Measurements from ENCODE around the gene TM9SF1.

TM9SF1 gene

DNA sequence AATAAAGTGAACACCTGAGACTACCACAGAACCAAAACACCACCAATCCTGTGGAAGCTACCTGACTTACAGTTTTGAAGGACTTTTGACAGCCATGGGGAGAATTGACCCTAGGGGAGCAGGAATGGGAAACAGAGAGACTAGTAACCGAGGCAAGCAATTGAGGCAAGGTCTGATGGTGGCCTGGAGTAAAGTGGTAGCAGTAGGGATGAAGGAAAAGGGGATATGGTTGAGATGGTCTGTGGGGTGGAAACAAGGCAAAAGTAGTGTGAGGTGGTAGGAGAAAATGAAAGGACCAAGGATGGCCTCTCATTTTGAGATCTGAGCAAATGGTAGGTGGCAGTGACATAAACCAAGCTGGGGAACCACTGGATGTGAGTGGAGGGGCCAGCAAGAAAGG, 38.4 kb downstream of the TM9SF1 start:
- in situ Hi-C loops (cut with MboI; ENCODE audit: low sequenced_read_pairs), result no loop called here

DNA sequence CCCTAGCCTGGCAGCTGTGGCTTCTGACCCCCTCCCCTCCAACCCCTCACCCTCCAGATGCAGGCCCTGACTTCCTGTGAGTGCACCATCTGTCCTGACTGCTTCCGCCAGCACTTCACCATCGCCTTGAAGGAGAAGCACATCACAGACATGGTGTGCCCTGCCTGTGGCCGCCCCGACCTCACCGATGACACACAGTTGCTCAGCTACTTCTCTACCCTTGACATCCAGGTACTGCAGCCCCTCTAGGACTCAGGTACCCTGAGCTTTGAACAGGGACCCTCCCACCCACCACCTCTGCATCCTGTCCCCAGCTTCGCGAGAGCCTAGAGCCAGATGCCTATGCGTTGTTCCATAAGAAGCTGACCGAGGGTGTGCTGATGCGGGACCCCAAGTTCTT, 40.1 kb downstream of the TM9SF1 start:
- in situ Hi-C loops (cut with MboI; ENCODE audit: low sequenced_read_pairs), result no loop called here

DNA sequence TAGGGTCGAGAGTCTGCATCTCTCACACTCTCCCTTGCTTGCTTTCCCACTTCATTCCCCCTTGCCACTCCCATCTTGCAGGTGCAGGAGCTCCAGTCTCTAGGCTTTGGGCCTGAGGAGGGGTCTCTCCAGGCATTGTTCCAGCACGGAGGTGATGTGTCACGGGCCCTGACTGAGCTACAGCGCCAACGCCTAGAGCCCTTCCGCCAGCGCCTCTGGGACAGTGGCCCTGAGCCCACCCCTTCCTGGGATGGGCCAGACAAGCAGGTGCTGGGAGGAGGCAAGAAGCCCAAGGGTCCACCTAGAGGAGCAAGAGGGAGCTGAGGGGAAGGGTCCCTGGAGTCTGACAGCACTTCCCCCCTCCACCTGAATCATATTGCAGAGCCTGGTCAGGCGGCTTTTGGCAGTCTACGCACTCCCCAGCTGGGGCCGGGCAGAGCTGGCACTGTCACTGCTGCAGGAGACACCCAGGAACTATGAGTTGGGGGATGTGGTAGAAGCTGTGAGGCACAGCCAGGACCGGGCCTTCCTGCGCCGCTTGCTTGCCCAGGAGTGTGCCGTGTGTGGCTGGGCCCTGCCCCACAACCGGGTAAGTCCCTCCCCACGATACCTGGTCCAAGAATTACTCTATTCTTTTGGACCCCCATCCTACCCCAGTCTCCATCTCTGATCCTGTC, 43.7 kb downstream of the TM9SF1 start:
- in situ Hi-C loops (cut with MboI; ENCODE audit: low sequenced_read_pairs), result no loop called here

- in situ Hi-C loops (cut with MboI; ENCODE audit: low sequenced_read_pairs), result no loop called here
Measured at GRCh38 chr14:24150993-24151392, 44.2 kb downstream of the TM9SF1 start.

DNA sequence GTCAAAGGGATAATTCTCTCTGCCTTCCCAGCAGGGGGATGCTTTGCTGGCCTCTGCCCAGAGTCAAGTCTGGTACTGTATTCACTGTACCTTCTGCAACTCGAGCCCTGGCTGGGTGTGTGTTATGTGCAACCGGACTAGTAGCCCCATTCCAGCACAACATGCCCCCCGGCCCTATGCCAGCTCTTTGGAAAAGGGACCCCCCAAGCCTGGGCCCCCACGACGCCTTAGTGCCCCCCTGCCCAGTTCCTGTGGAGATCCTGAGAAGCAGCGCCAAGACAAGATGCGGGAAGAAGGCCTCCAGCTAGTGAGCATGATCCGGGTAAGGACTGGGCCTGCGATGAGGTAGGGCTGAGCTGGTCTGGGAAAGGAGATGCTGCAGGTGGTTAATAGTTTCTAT, 44.7 kb downstream of the TM9SF1 start:
- in situ Hi-C loops (cut with MboI; ENCODE audit: low sequenced_read_pairs), result no loop called here

DNA sequence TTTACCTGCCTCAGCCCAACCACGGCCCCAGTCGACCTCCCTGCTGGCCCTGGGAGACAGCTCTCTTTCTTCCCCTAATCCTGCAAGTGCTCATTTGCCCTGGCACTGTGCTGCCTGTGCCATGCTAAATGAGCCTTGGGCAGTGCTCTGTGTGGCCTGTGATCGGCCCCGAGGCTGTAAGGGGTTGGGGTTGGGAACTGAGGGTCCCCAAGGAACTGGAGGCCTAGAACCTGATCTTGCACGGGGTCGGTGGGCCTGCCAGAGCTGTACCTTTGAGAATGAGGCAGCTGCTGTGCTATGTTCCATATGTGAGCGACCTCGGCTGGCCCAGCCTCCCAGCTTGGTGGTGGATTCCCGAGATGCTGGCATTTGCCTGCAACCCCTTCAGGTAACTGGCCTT, 45.2 kb downstream of the TM9SF1 start:
- in situ Hi-C loops (cut with MboI; ENCODE audit: low sequenced_read_pairs), result no loop called here

- in situ Hi-C loops (cut with MboI; ENCODE audit: low sequenced_read_pairs), result no loop called here
Measured at GRCh38 chr14:24149302-24149969, 45.8 kb downstream of the TM9SF1 start.

DNA sequence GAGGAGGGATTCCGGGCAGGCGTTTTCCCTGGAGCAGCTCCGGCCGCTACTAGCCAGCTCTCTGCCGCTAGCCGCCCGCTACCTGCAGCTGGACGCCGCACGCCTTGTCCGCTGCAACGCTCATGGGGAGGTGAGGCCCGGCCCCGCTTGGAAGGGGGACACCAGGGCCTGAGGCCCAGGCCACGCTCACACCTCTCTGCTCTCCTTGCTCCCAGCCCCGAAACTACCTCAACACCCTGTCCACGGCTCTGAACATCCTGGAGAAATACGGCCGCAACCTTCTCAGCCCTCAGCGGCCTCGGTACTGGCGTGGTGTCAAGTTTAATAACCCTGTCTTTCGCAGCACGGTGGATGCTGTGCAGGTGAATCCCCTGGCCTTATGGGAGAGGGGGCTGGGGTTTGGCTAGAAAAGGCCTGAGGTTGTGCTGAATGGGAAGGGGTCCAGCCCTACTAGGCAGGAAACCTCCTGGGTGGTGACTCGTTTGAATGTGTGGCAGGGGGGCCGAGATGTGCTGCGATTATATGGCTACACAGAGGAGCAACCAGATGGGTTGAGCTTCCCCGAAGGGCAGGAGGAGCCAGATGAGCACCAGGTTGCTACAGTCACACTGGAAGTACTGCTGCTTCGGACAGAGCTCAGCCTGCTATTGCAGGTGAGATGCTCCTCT, 47.3 kb downstream of the TM9SF1 start:
- in situ Hi-C loops (cut with MboI; ENCODE audit: low sequenced_read_pairs), result no loop called here

GRCh38 chr14:24146978-24147760, 48.1 kb downstream of the TM9SF1 start, which contains the start of gene RNF31:
RNF31 (plus strand) TSS chr14:24147498; CDS start chr14:24147699, 201 bp downstream.
- in situ Hi-C loops (cut with MboI; ENCODE audit: low sequenced_read_pairs), result no loop called here

GRCh38 chr14:24146453-24146977, 48.7 kb downstream of the TM9SF1 start, which contains the start of gene PSME2:
PSME2 (minus strand) TSS chr14:24146610; CDS start chr14:24146581, 29 bp downstream.
- in situ Hi-C loops (cut with MboI; ENCODE audit: low sequenced_read_pairs), result no loop called here

DNA sequence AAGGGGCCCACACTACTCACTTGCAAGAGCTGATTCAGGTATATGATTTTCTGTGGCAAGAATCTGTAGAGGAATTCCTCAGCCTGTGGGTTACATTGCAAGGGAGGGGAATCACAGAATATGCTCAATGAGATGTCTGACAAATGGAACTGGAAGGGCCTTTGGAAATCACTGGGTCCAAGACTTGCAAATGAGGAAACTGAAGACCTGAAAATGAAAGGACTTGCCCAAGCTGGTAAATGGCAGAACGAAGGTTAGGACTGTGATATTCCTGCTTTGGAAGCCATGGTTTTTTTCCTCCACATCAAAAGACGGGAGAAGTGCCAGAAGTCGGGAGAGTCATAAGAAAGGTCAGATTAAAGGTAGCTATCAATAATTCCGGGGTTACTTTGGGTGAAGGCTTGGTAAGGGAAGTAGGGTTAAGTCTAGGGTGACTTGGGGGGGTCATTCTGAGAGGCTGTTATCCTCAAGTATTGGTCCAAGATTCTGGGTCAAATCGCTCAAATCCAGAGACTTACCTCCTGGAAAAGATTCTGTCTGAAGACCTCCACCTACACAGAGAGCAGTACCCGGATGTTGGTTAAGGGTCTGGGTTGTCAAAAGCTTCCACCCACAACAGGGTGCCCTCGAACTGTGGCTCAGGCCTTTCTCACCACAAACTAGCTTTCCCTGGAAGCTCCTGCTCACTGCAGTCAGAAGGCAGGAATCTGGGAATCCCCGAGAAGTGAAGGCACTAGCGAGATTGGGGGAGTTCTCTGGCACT, 49.4 kb downstream of the TM9SF1 start:
- in situ Hi-C loops (cut with MboI; ENCODE audit: low sequenced_read_pairs), result no loop called here

DNA sequence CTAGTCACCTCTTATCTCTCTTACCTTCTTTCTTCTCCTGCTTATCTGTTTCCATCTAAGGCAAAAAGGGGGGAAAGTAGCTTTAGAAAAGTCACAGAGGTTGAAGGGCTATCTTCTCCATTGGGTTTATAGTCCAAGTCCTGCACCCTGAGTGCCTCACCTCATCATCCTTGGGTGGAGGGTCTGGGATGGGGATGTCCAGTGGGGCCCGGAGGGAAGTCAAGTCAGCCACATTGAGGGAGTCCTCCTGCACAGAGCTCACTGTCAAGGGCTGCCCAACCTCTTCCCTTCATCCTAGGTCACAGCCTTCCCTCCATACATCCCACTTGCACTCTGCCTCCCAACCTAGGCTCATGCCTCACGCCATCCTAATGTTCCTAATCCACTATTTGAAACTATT, 50.0 kb downstream of the TM9SF1 start:
- in situ Hi-C loops (cut with MboI; ENCODE audit: low sequenced_read_pairs), result no loop called here

- in situ Hi-C loops (cut with MboI; ENCODE audit: low sequenced_read_pairs), result no loop called here
Measured at GRCh38 chr14:24144451-24144850, 50.8 kb downstream of the TM9SF1 start.

- in situ Hi-C loops (cut with MboI; ENCODE audit: low sequenced_read_pairs), result no loop called here
Measured at GRCh38 chr14:24143511-24143910, 51.7 kb downstream of the TM9SF1 start.

DNA sequence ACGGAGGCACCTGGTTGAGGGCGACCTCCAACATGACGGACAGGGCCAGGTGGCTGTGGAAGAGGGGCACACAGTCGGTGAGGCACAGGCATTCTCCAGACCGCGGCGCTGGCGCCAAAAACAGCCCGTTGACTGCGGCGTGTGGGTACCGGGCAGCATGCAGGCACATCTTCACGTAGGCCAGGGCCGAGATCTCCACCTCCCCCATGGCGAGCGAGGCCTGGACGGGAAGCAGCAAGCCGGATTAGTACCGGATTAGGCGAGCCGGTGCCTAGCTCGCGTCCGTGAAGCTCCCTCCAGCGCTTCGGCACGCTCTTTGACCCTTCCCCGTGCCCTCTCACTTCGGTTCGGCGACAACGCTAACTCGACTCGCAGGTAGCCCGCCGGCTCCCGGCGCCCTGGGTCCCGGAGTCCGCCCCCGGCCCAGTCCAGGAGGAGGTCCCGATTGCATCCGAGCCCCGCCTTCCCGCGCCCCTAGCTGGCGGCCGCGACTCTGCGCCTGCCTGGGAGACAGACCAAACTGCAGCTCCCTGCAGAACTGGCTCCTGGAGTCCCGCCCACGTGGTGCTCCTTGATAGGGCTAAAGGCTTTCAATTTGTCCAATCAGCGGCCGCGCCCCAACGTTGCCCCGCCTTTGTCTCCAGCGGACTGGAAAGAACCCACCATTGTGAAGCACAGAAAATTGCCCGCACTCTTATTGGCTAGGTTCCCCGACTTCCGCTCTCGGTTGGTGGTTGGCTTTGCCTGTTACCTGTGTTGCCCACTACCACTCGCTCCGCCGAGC, 54.0 kb downstream of the TM9SF1 start, which contains the start of gene EMC9:
TSS of gene EMC9 (minus strand) at position 495 of the 784 bp plus-strand sequence. CDS start at position 208, 287 bp downstream.
- in situ Hi-C loops (cut with MboI; ENCODE audit: low sequenced_read_pairs), result no loop called here

DNA sequence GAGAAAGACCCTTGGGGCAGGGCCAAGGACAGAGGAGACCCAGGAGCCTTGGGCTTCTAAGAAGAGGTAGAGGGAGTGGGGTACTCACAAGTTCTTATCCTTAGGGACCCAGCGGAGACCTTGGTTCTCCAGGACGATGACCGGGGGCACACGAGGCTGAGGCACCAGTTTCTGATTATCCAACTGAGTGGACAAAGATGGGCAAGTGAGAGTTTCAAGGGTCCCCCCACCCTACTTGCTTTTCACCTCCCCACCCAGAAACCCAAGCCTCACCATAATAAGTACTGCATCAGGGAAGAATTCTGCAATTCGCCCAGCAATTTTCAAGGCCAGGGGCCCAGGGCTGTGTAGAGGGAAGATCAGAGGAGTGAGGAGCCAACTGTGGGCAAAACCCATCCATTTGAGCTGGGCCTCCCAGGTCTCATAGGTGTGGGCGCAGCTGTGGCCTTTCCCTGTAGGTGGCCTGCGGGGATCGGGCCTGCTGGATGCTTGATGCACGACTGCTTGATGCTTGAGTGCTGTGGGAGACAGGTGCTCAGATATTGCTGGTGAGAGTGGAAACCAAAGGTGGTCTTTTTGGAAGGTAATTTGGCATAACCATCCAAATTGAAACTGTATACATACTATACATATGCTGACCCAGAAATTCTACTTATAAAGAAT, 55.8 kb downstream of the TM9SF1 start:
- in situ Hi-C loops (cut with MboI; ENCODE audit: low sequenced_read_pairs), result no loop called here
